Subcutaneous adipose tissue (tissue), 4 donors: ENCODE results near the gene ZNF208. TPM values are rescaled to one million over a fixed set of nuclear protein-coding genes. Genes with fewer than 3 reads are reported as not detected.

Experiments
- CTCF ChIP-seq: fragments of 450-650 bp; IDR thresholded peaks from one replicate; pipeline ENCODE4 v1.5.1; 2016; ENCODE audit warnings: low read depth, mild to moderate bottlenecking, control low read depth, antibody characterized with exemption, moderate library complexity
- total RNA-seq, 4 donors: library from RNA; depleted of rRNA; stranded (reverse); fragments of >200 nt; gene quantifications; one replicate each; pipeline ENCODE4 v1.1.0, GENCODE V29; 2016

ZNF208 gene
- total RNA-seq, 4 donors from 2014 or later = 1.9 to 9.3 (median 3.6) TPM

DNA sequence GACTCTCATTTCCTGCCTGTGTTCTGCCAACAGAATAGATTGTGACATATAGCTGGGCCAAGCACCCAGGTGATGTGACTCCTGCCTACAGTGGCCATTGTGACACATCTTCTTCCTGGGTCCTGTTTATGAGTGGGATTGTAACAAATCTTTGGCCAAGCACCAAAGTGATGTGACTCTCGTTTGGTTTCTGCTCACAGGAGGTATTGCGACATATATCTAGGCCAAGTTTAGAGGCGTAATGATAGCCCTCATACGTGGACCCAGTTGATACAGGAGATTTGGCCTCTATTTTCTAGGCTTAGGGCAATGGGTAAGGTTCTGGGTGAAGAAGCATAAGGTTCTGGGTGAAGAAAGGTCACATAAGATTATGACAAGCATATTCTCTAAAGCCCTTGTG is 76.2 kb downstream of the ZNF208 start:
- TF ChIP-seq CTCF = no peak

GRCh38 chr19:21934131-21934530 is 76.6 kb downstream of the ZNF208 start:
- no peak for TF ChIP-seq CTCF

DNA sequence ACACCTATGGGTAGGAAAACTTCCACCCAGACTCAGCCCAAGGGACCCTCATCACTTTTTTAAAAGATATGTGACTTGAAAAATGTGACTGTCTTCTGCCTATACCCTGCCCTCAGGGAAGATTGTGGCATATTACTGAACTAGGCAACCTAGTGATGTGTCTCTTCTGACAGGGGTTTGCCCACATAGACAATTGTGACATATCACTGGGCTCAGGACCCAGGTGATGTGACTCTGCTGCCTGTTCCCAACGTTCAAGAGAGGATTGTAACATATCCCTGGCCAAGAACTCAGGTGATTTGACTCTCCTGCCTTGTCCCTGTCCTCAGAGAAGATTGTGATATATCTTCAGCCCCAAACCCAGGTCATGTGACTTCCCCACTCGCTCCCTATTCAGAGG is 88.5 kb downstream of the ZNF208 start:
- TF ChIP-seq CTCF = no peak

DNA sequence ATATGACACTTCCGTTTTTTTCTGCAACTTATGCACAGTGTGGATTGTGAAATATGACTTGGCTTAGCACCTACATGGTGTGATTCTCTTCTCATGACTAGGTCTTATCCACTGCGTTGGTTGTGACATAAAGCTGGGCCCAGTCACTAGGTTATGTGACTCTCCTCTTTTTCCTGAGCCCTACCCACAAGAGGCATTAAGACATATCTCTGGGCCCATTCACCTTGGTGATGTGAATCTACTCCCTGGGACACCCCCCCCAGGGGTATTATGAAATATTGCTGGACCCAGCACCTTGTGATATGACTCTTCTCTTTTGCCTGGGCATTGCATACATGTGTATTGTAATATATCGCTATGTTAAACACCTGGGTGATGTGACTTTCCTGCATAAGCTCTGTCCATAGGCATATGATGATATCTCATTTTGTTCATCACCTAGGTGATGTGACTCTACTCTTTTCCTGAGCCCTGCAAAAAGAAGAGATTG is 89.0 kb downstream of the ZNF208 start:
- TF ChIP-seq CTCF = no peak

DNA sequence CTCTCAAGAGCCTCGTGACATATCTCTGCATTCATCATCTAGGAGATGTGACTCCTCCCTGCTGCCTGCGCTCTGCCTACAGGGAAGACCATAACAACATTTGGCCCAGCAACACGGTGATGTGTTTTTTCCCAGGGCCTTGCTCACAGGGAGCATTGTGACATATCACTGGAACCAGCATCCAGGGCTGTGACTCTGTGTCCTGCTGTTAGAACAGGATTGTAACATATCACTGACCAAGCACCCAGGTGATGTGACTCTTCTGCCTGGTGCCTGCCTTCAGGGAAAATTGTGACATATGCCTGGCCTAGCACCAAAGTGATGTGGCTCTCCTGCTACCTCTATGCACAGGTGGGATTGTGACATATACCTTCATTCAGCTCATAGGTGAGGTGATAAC is 95.3 kb downstream of the ZNF208 start:
- TF ChIP-seq CTCF = no peak

GRCh38 chr19:21912654-21913053 is 98.1 kb downstream of the ZNF208 start:
- no peak for TF ChIP-seq CTCF

DNA sequence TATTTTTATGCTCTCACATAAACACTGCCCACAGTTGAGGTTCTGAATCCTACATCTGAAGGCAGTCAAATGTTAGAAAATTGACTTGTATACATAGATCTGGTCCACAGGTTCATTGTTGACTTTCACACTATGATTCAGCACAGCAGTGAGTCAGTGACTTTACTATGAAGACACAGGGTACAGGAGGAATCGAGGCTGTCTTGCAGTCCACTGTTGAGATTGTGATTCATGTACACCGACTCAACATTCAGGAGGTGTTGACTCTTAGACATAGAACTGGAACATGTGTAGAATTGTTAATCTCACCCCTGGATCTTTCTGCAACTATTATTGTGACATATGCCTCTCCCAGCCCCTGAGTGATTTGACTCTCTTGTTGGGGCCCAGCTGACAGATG is 100.4 kb downstream of the ZNF208 start:
- TF ChIP-seq CTCF = no peak

GRCh38 chr19:21908066-21908465 is 102.7 kb downstream of the ZNF208 start:
- no peak for TF ChIP-seq CTCF
